GM12872 (cell line): ENCODE data around the gene FNDC3B.

Source experiments
- CTCF ChIP-seq: IDR thresholded peaks from 3 replicates; pipeline ENCODE4 v1.5.1; 2011; ENCODE audit warnings: low read depth, mild to moderate bottlenecking, low read length, moderate library complexity; ENCODE audit not compliant: insufficient read depth

Gene FNDC3B

GRCh38 chr3:172043766-172044165 lies 4.4 kb downstream of the FNDC3B start:
- no peak for TF ChIP-seq CTCF

GRCh38 chr3:172044833-172045585 lies 5.6 kb downstream of the FNDC3B start:
- TF ChIP-seq CTCF: no peak

GRCh38 chr3:172046268-172046915 lies 7.0 kb downstream of the FNDC3B start:
- no peak for TF ChIP-seq CTCF

GRCh38 chr3:172047567-172048115 lies 8.3 kb downstream of the FNDC3B start:
- no peak for TF ChIP-seq CTCF

GRCh38 chr3:172048599-172048998 lies 9.2 kb downstream of the FNDC3B start:
- TF ChIP-seq CTCF: no peak

- TF ChIP-seq CTCF: no peak
Measured at GRCh38 chr3:172051310-172051956, 12.1 kb downstream of the FNDC3B start.

- TF ChIP-seq CTCF: no peak
Measured at GRCh38 chr3:172051957-172052354, 12.6 kb downstream of the FNDC3B start.
